ENCODE measurements around the gene GAS2. TPM values are rescaled to one million over a fixed set of nuclear protein-coding genes. Genes with fewer than 3 reads are reported as not detected.
A peak's percentile ranks its signal among the peaks of the same experiment; 100 is the strongest.

GAS2 gene
- total and polyA plus RNA-seq, 2 donors (not counting 1 experiment from before 2014, with no cell fraction given), result 2.5 to 6.5 TPM

GRCh38 chr11:22807391-22807790 is 141.0 kb downstream of the GAS2 start:
- Histone ChIP-seq H3K27me3 (replicated peaks in 1 of 4; ENCODE audit: control extremely low read depth in 1 of 4, control insufficient read depth in 3 of 4, insufficient read depth in 4 of 4, low read length in 3 of 4) (peaks cover 0 to 3% (median 0%) of the 10 kb centered on the region in 4 experiments), H4K20me1 (ENCODE audit: control insufficient read depth, insufficient read depth, low read length, poor library complexity, severe bottlenecking) (no peaks in the 10 kb centered on the region), H3K9me3 (ENCODE audit: control extremely low read depth in 1 of 3, control insufficient read depth in 2 of 3, insufficient read depth in 1 of 3, low read length in 2 of 3) (no peaks in the 10 kb centered on the region), H3K4me3 (ENCODE audit: control extremely low read depth in 1 of 5, extremely low read depth in 1 of 5, insufficient read depth in 1 of 5, low read depth in 2 of 5, low read length in 4 of 5) (no peak overlapping the region), H2AFZ (ENCODE audit: insufficient read depth, low read depth, low read length, poor library complexity, severe bottlenecking) (no peak overlapping the region), H3K4me1 (ENCODE audit: control insufficient read depth in 2 of 2, insufficient read depth in 2 of 2, low read length in 2 of 2) (peaks cover 6 to 19% of the 10 kb centered on the region in 2 donors), H3K27ac (ENCODE audit: low read length in 2 of 2) (no peak overlapping the region), H3K4me2 (replicated peaks; ENCODE audit: low read depth, low read length, poor library complexity, severe bottlenecking) (no peak overlapping the region), H3K36me3 (replicated peaks in 1 of 2; ENCODE audit: control extremely low read depth in 1 of 2, control insufficient read depth in 1 of 2, extremely low read depth in 1 of 2, insufficient read depth in 2 of 2, low read length in 1 of 2) (no peaks in the 10 kb centered on the region), H3K9ac (ENCODE audit: low read length) (no peak overlapping the region), H3K79me2 (ENCODE audit: control insufficient read depth, insufficient read depth, low read length) (no peaks in the 10 kb centered on the region)
- no peaks in the 10 kb centered on the region for H3K27me3 Mint-ChIP-seq
- no peak overlapping the region for H3K4me3 Mint-ChIP-seq
- H3K4me1 Mint-ChIP-seq, result peaks cover 23% of the 10 kb centered on the region
- no peak overlapping the region for H3K27ac Mint-ChIP-seq
- peaks cover 6% of the 10 kb centered on the region for H3K9me3 Mint-ChIP-seq (ENCODE audit: insufficient read depth)
- ChIA-PET POLR2A (no interaction called here), CTCF (interaction anchor here (1.7 kb wide), 1 partner anchor 22 kb away, joined by 4 read pairs; the partner anchor contains the start of gene SVIP)
- ATAC-seq (ENCODE audit: low read depth) (no peak), DNase-seq (no peak)
- intact Hi-C loops (cut with micrococcal nuclease), result no loop called here
- no CpG with 5 or more reads among the region's 2 CpGs for WGBS (ENCODE audit: insufficient coverage)
- TF ChIP-seq EZH2 (IDR thresholded peaks at IDR 0.05; ENCODE audit: borderline replicate concordance, insufficient read depth, low read depth, low read length, poor library complexity, severe bottlenecking) (no peak), CTCF (IDR thresholded peaks at IDR 0.05) (no peak)

GRCh38 chr11:22807855-22808570 is 141.6 kb downstream of the GAS2 start:
- intact Hi-C loops (cut with micrococcal nuclease), result no loop called here
- ATAC-seq (ENCODE audit: low read depth) (peak; percentile 36), DNase-seq (peak; percentile 14)
- no peaks in the 10 kb centered on the region for H3K9me3 ChIP-seq (ENCODE audit: control extremely low read depth in 1 of 3, control insufficient read depth in 2 of 3, insufficient read depth in 1 of 3, low read length in 2 of 3)
- H2AFZ ChIP-seq (ENCODE audit: insufficient read depth, low read depth, low read length, poor library complexity, severe bottlenecking), result no peak overlapping the region
- POLR2A ChIA-PET, result no interaction called here
- no CpG with 5 or more reads among the region's 2 CpGs for WGBS (ENCODE audit: insufficient coverage)
- Mint-ChIP-seq H3K27me3 (no peaks in the 10 kb centered on the region), H3K4me3 (no peak overlapping the region), H3K4me1 (peaks cover 23% of the 10 kb centered on the region), H3K9me3 (ENCODE audit: insufficient read depth) (peaks cover 6% of the 10 kb centered on the region), H3K27ac (no peak overlapping the region)
- no peaks in the 10 kb centered on the region for H3K79me2 ChIP-seq (ENCODE audit: control insufficient read depth, insufficient read depth, low read length)
- H3K4me2 ChIP-seq (replicated peaks; ENCODE audit: low read depth, low read length, poor library complexity, severe bottlenecking), result peak overlapping the region; percentile 1
- TF ChIP-seq EZH2 (IDR thresholded peaks at IDR 0.05; ENCODE audit: borderline replicate concordance, insufficient read depth, low read depth, low read length, poor library complexity, severe bottlenecking) (no peak), CTCF (IDR thresholded peaks at IDR 0.05) (no peak)
- no peak overlapping the region for H3K4me3 ChIP-seq (ENCODE audit: control extremely low read depth in 1 of 5, extremely low read depth in 1 of 5, insufficient read depth in 1 of 5, low read depth in 2 of 5, low read length in 4 of 5)
- H3K27ac ChIP-seq (ENCODE audit: low read length in 2 of 2), result no peak overlapping the region
- peaks cover 0 to 3% (median 0%) of the 10 kb centered on the region in 4 experiments for H3K27me3 ChIP-seq (replicated peaks in 1 of 4; ENCODE audit: control extremely low read depth in 1 of 4, control insufficient read depth in 3 of 4, insufficient read depth in 4 of 4, low read length in 3 of 4)
- H3K36me3 ChIP-seq (replicated peaks in 1 of 2; ENCODE audit: control extremely low read depth in 1 of 2, control insufficient read depth in 1 of 2, extremely low read depth in 1 of 2, insufficient read depth in 2 of 2, low read length in 1 of 2), result no peaks in the 10 kb centered on the region
- H3K4me1 ChIP-seq (ENCODE audit: control insufficient read depth in 2 of 2, insufficient read depth in 2 of 2, low read length in 2 of 2), result peaks cover 6 to 19% of the 10 kb centered on the region in 2 donors
- H4K20me1 ChIP-seq (ENCODE audit: control insufficient read depth, insufficient read depth, low read length, poor library complexity, severe bottlenecking), result no peaks in the 10 kb centered on the region
- CTCF ChIA-PET, result interaction anchor here (1.7 kb wide), 1 partner anchor 22 kb away, joined by 4 read pairs; the partner anchor contains the start of gene SVIP
- no peak overlapping the region for H3K9ac ChIP-seq (ENCODE audit: low read length)

All from B cell (primary cell).